GM12878 (cell line): ENCODE measurements around the gene TIMM10B. TPM values are rescaled to one million over a fixed set of nuclear protein-coding genes. Genes with fewer than 3 reads are reported as not detected.

Source experiments
- ATAC-seq: fragments of 200-7000 bp; cut with Tn5 transposase; 3 replicates; pipeline ENCODE4 v1.9.1; 2020; ENCODE audit warnings: mild to moderate bottlenecking, moderate library complexity
- BruUV-seq: library from RNA; stranded (reverse); fragments of 400-500 nt; replicated peaks from 2 replicates; lab custom pipeline; 2021; lab: Mats Ljungman, UMichigan
- CTCF ChIA-PET: fragments of 300-600 bp; sonication (Branson Sonifier 250); formaldehyde crosslinking; extraction: SDS; loops from one replicate; lab custom pipeline; 2021; ENCODE audit warnings: inconsistent platforms; lab: Yijun Ruan, JAX
- POLR2A ChIA-PET: fragments of 350-600 bp; formaldehyde crosslinking; extraction: SDS; loops from one replicate; lab custom pipeline; 2021; ENCODE audit warnings: inconsistent platforms; lab: Charles Lee
- RAD21 ChIA-PET: fragments of 300-600 bp; sonication (Branson Sonifier 250); formaldehyde crosslinking; loops from one replicate; lab custom pipeline; 2023; ENCODE audit warnings: antibody characterized with exemption; ENCODE audit not compliant: unreplicated experiment; lab: Charles Lee
- SMC1A ChIA-PET: fragments of 300-600 bp; sonication (Branson Sonifier 250); formaldehyde crosslinking; loops from one replicate; lab custom pipeline; 2023; ENCODE audit not compliant: unreplicated experiment, uncharacterized antibody; lab: Charles Lee
- DNase-seq: peaks from one replicate; pipeline ENCODE4 v3.0.0-alpha.2; 2011; ENCODE audit warnings: low read depth, low spot score
- FAIRE-seq: peaks from 3 replicates; lab custom pipeline; 2011; peaks lifted over from hg19 to GRCh38; lab: Jason Lieb, UNC
- H2AFZ ChIP-seq: 2 replicates; pipeline ENCODE4 v1.6.0; 2011; ENCODE audit warnings: low read depth, low read length, control low read depth; ENCODE audit not compliant: control insufficient read depth
- H3K27ac ChIP-seq: 2 replicates; pipeline ENCODE4 v1.5.1; 2011; ENCODE audit warnings: control low read depth; ENCODE audit not compliant: control insufficient read depth, insufficient read depth
- H3K27me3 ChIP-seq, 2 experiments: replicated peaks in 1 of 2; 2 replicates each; pipeline versions ENCODE4 v1.6.0 to v1.6.1; 2011; ENCODE audit warnings: low read length in 1 of 2; ENCODE audit not compliant: control insufficient read depth in 2 of 2, insufficient read depth in 2 of 2
- H3K36me3 ChIP-seq, 2 experiments: 2 replicates each; pipeline ENCODE4 v1.5.1; 2011; ENCODE audit warnings: low read length in 1 of 2; ENCODE audit not compliant: control insufficient read depth in 2 of 2, insufficient read depth in 2 of 2
- H3K4me1 ChIP-seq: 2 replicates; pipeline ENCODE4 v1.6.1; 2011; ENCODE audit warnings: mild to moderate bottlenecking, low read length, moderate library complexity, mixed read lengths; ENCODE audit not compliant: control insufficient read depth, insufficient read depth
- H3K4me2 ChIP-seq: 2 replicates; pipeline ENCODE4 v1.6.0; 2011; ENCODE audit warnings: control low read depth; ENCODE audit not compliant: control insufficient read depth, insufficient read depth
- H3K4me3 ChIP-seq: fragments of 200-600 bp; sonication (generic); 2 replicates; pipeline ENCODE4 v1.5.1; 2016
- H3K79me2 ChIP-seq: 2 replicates; pipeline ENCODE4 v1.6.0; 2011; ENCODE audit warnings: low read length; ENCODE audit not compliant: control insufficient read depth, insufficient read depth
- H3K9ac ChIP-seq: 2 replicates; pipeline ENCODE4 v1.8.0; 2011; ENCODE audit warnings: low read length, control low read depth, mixed read lengths; ENCODE audit not compliant: control insufficient read depth, insufficient read depth
- H3K9me3 ChIP-seq: replicated peaks from 3 replicates; pipeline ENCODE4 v1.5.1; 2011; ENCODE audit warnings: mild to moderate bottlenecking, low read length; ENCODE audit not compliant: control insufficient read depth, insufficient read depth
- H4K20me1 ChIP-seq: 2 replicates; pipeline ENCODE4 v1.6.0; 2011; ENCODE audit not compliant: control insufficient read depth, insufficient read depth
- IRF4 ChIP-seq: IDR thresholded peaks from 2 replicates; pipeline ENCODE4 v1.6.1; 2011; ENCODE audit warnings: low read depth, low read length
- JUNB ChIP-seq: IDR thresholded peaks from 2 replicates; pipeline ENCODE4 v1.6.1; 2016; ENCODE audit warnings: antibody characterized with exemption, mild to moderate bottlenecking
- MYC ChIP-seq: IDR thresholded peaks from 2 replicates; pipeline ENCODE4 v1.6.1; 2011; ENCODE audit warnings: mild to moderate bottlenecking, low read length, moderate library complexity, inconsistent platforms; ENCODE audit not compliant: insufficient read depth, insufficient replicate concordance, insufficient read length, severe bottlenecking
- WGBS: methylation state at CpG from one replicate; pipeline ENCODE4 v1.1.6; 2016; ENCODE audit warnings: low lambda C conversion rate; ENCODE audit not compliant: insufficient replicate concordance, insufficient coverage; ENCODE audit errors: missing lambda C conversion rate; 5-methylcytosine and 5-hydroxymethylcytosine counted together
- in situ Hi-C: fragments of 300-500 bp; cut with MboI; formaldehyde crosslinking; loops from 9 replicates; pipeline ENCODE4 v1.14.3; 2018; ENCODE audit warnings: mixed read lengths
- intact Hi-C: fragments of 100-400 bp; cut with micrococcal nuclease; formaldehyde crosslinking; loops from one replicate; pipeline ENCODE4 v1.14.2; 2022; ENCODE audit not compliant: unreplicated experiment
- polyA plus RNA-seq, 11 experiments: library from polyadenylated mRNA; depleted of rRNA in 4 of 11; unstranded in 6 of 11; stranded (reverse) in 5 of 11; fragments of >200 nt; fragmentation: Nextera tagmentation in 4 of 11; fragmentation: Illumina TruSeq in 1 of 11; extraction: Ambion mirVana in 4 of 11; extraction: Trizol in 1 of 11; gene quantifications; 1 replicate in 1 of 11; 2 replicates in 10 of 11; pipeline versions ENCODE4 v1.2.1 to v1.2.3, GENCODE V29; 2011 to 2016; ENCODE audit warnings: inconsistent platforms in 2 of 11, missing spikeins in 2 of 11, low read depth in 1 of 11
- total RNA-seq, 4 experiments: library from RNA; depleted of rRNA in 3 of 4; stranded (reverse); fragments of >200 nt in 3 of 4; fragmentation: Illumina TruSeq in 1 of 4; extraction: Trizol in 1 of 4; gene quantifications; 2 replicates each; pipeline versions ENCODE4 v1.2.1 to v1.2.3, GENCODE V29; 2013 to 2021
- TF ChIP-seq, protein P1 (sequence below): fragments of 450-650 bp; IDR thresholded peaks from 2 replicates; pipeline ENCODE4 v1.6.1; 2018; ENCODE audit warnings: borderline replicate concordance, mild to moderate bottlenecking; ENCODE audit not compliant: partially characterized antibody

Gene TIMM10B
- total and polyA plus RNA-seq, 10 of the 15 experiments (the other 5 are each of a cell fraction or from before 2014, with no cell fraction given) = 30.3 to 126 (median 53.1) TPM

DNA sequence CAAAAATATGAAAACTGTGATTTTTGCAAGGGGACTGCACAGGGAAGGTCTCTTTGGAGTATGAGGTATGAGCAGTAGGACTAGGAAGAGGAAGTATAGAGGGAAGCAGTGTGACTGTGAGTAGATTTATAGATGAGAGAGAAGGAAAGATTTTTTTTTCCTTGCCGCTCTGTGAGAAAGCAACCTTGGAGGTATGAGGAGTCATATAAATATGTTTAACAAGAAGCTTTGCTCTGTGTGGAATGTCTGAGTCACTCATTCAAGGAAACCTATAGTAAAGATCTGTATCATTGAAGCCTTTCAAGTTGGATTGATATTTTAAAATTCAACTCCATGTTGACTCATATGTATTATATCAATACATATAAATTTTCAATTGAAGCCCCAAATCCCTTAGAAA lies 42.0 kb downstream of the TIMM10B start:
- intact Hi-C loops (no loop called here), in situ Hi-C loops (no loop called here)
- H3K4me1 ChIP-seq = peaks cover 12% of the 10 kb centered on the region; the same call in 1 of the 2 replicates
- no peak overlapping the region for H3K9ac ChIP-seq
- no peak overlapping the region for H3K4me3 ChIP-seq
- CTCF ChIA-PET = interaction anchor here (1.0 to 1.8 kb wide), 3 partner anchors 25 to 85 kb away, joined by 3 to 5 read pairs (median 4); no protein-coding TSS in a partner anchor
- no peaks in the 10 kb centered on the region; the same call in 2 of the 3 replicates for H3K9me3 ChIP-seq
- POLR2A ChIA-PET = interaction anchor here (0.9 kb wide), 1 partner anchor 12 kb away, joined by 3 read pairs; no protein-coding TSS in a partner anchor
- FAIRE-seq (no peak), ATAC-seq (no peak), DNase-seq (no peak)
- H4K20me1 ChIP-seq = no peaks in the 10 kb centered on the region
- H2AFZ ChIP-seq = no peak overlapping the region
- no peaks in the 10 kb centered on the region for H3K27me3 ChIP-seq
- H3K79me2 ChIP-seq = no peaks in the 10 kb centered on the region
- H3K36me3 ChIP-seq = peaks cover 0 to 6% of the 10 kb centered on the region in 2 experiments; a peak in 1 of 4 replicates
- no peak overlapping the region for H3K4me2 ChIP-seq
- SMC1A ChIA-PET = interaction anchor here (4.0 kb wide), 1 partner anchor 144 kb away, joined by 18 read pairs; no protein-coding TSS in a partner anchor
- no peak overlapping the region for H3K27ac ChIP-seq
- 40% methylated on average over 1 of the region's 1 CpG for WGBS
- BruUV-seq = no TSS peak
- TF ChIP-seq MYC (no peak), IRF4 (no peak), JUNB (no peak)
- TF ChIP-seq, protein P1, sequence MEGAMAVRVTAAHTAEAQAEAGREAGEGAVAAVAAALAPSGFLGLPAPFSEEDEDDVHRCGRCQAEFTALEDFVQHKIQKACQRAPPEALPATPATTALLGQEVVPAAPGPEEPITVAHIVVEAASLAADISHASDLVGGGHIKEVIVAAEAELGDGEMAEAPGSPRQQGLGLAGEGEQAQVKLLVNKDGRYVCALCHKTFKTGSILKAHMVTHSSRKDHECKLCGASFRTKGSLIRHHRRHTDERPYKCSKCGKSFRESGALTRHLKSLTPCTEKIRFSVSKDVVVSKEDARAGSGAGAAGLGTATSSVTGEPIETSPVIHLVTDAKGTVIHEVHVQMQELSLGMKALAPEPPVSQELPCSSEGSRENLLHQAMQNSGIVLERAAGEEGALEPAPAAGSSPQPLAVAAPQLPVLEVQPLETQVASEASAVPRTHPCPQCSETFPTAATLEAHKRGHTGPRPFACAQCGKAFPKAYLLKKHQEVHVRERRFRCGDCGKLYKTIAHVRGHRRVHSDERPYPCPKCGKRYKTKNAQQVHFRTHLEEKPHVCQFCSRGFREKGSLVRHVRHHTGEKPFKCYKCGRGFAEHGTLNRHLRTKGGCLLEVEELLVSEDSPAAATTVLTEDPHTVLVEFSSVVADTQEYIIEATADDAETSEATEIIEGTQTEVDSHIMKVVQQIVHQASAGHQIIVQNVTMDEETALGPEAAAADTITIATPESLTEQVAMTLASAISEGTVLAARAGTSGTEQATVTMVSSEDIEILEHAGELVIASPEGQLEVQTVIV = no peak
- RAD21 ChIA-PET = no interaction called here
